Right atrium auricular region (tissue), 2 donors: Measurements from ENCODE around the gene IL2RA. TPM values are rescaled to one million over a fixed set of nuclear protein-coding genes. Genes with fewer than 3 reads are reported as not detected.

ENCODE experiments used
- DNase-seq: peaks from one replicate; pipeline ENCODE4 v3.0.0-alpha.2; 2019; ENCODE audit warnings: low spot score
- H3K27ac ChIP-seq, 2 donors: fragments of 200-600 bp; sonication (generic); 1 replicate in 1 of 2; 2 replicates in 1 of 2; pipeline ENCODE4 v1.5.1; 2016 to 2019
- H3K27me3 ChIP-seq, 2 donors: fragments of 200-600 bp; sonication (generic); one replicate each; pipeline versions ENCODE4 v1.5.1 to v1.6.0; 2017 to 2019
- H3K36me3 ChIP-seq: fragments of 200-600 bp; sonication (generic); one replicate; pipeline ENCODE4 v1.5.1; 2016
- H3K4me1 ChIP-seq, 2 donors: fragments of 200-600 bp; sonication (generic); one replicate each; pipeline versions ENCODE4 v1.5.1 to v1.6.0; 2017 to 2019
- H3K4me3 ChIP-seq, 2 donors: fragments of 200-600 bp; sonication (generic); 1 replicate in 1 of 2; 2 replicates in 1 of 2; pipeline ENCODE4 v1.5.1; 2017 to 2019; ENCODE audit warnings: mild to moderate bottlenecking in 1 of 2, moderate library complexity in 1 of 2
- H3K9me3 ChIP-seq, 2 donors: fragments of 200-600 bp; sonication (generic); one replicate each; pipeline ENCODE4 v1.5.1; 2019
- total RNA-seq, 2 donors: library from RNA; depleted of rRNA; stranded (reverse); fragments of >200 nt; gene quantifications; one replicate each; pipeline ENCODE4 v1.1.0, GENCODE V29; 2016
- TF ChIP-seq, protein P1 (sequence below), 2 donors: fragments of 200-600 bp; sonication (generic); IDR thresholded peaks; one replicate each; pipeline ENCODE4 v1.5.1; 2019; ENCODE audit warnings: antibody characterized with exemption in 2 of 2

The IL2RA gene
- total RNA-seq, 2 donors from 2014 or later = 0.16 to 0.30 TPM

DNA sequence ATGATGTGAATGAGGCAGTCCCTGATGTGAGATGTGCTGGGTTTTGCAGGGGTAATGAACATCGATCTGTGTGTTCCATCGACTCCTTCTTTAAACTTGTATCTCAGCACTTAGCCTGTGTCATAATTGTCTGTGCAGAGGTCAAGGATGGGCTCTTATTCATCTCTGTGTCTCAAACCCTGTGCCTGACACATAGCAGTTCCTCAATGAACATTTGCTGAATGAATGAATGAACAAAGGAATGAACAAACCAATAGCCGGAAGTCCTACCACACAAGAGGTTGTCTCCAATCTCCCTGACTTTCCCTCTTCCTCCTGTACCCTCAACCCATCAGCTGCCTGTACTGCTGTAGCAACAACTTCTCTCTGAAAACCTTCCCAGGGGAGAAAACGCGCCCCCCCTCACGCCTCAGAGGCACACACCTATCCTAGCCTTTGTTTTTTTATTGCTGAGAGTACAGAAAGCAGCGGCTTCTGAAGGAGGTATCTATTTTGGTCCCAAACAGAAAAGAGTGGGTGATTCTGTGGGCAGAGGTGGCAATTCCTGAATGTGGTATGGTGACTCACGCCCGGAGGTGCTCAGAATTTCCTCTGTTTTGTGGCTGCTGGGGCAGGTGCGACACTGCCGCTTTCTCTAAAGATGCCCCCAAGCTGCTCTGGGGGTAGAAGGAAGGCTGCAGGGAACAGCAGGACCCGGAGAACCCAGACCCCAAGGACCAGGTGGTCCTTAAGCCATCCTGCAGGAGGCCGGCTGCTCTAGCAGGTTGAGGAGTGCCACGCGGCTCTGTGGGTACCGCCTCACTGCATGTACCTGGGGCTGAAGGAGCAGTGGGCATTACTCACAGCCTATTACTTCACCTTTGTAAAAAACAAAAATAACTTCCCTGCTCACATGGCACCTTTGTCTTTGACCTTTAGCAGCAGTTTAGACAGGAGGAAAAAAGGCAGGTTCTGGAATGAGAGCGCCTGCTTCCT lies 9.6 kb downstream of the IL2RA start:
- DNase-seq = no peak
- peak overlapping the region in 1 of 2 donors; percentile 31 for H3K27ac ChIP-seq
- H3K36me3 ChIP-seq = no peaks in the 10 kb centered on the region
- no peak overlapping the region for H3K4me3 ChIP-seq
- H3K27me3 ChIP-seq = no peaks in the 10 kb centered on the region
- H3K4me1 ChIP-seq = peaks cover 0 to 34% of the 10 kb centered on the region in 2 donors
- no peaks in the 10 kb centered on the region for H3K9me3 ChIP-seq
- TF ChIP-seq, protein P1, sequence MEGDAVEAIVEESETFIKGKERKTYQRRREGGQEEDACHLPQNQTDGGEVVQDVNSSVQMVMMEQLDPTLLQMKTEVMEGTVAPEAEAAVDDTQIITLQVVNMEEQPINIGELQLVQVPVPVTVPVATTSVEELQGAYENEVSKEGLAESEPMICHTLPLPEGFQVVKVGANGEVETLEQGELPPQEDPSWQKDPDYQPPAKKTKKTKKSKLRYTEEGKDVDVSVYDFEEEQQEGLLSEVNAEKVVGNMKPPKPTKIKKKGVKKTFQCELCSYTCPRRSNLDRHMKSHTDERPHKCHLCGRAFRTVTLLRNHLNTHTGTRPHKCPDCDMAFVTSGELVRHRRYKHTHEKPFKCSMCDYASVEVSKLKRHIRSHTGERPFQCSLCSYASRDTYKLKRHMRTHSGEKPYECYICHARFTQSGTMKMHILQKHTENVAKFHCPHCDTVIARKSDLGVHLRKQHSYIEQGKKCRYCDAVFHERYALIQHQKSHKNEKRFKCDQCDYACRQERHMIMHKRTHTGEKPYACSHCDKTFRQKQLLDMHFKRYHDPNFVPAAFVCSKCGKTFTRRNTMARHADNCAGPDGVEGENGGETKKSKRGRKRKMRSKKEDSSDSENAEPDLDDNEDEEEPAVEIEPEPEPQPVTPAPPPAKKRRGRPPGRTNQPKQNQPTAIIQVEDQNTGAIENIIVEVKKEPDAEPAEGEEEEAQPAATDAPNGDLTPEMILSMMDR (IDR thresholded peaks at IDR 0.05) = no peak

DNA sequence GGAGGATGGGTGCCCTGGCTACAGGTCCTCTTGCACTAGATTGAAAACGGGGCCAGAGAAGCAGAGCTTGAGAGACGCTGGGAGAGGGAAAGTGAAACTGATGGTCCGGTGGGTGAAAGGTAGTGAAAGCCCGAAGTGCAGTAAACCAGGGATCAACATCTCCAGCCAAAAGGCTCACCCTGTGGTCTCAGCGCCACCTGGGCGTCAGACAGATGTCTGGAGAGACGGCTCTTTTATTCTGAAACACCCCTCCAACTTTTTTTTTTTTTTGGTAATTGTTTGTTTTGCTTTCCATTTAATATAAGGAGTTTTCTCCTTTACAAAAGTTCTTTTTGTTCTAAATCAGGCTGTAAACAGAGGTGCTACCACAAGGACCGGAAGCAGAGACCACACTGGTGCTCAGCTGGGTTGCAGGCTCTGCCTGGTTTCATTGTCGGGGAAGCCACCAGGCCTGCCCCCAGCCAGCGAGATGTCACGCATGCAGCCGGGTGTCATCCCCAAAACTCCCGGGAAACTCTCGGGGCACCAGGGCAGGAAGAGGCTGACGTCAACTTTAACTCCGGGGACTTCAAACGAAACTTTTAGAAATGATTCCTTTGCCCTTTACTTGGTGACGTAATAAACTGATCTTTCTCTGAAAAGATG lies 11.2 kb downstream of the IL2RA start:
- peak; percentile 71 for DNase-seq
- Histone ChIP-seq H3K27ac (peak overlapping the region; percentile 52 to 57), H3K4me3 (peak overlapping the region; percentile 5 to 40), H3K36me3 (no peaks in the 10 kb centered on the region), H3K27me3 (no peaks in the 10 kb centered on the region), H3K4me1 (peaks cover 0 to 34% of the 10 kb centered on the region in 2 donors), H3K9me3 (no peaks in the 10 kb centered on the region)
- TF ChIP-seq, protein P1 (IDR thresholded peaks at IDR 0.05) = peak in 1 of 2 donors; percentile 63

DNA sequence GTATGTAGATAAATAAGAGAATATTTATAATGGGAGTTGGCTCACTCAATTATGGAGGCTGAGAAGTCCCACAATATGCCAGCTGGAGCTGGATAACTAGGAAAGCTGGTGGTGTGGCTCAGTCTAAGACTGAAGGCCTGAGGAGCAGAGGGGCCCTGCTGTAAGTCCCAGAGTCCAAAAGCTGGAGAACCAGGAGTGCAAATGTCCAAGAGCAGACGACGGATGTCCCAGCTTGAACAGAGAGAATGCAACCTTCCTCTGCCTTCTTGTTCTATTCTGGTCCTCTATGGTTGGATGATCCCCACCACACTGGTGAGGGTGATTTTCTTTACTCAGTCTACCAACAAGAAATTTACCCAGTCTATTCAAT lies 13.2 kb downstream of the IL2RA start:
- TF ChIP-seq, protein P1 (IDR thresholded peaks at IDR 0.05) = no peak
- Histone ChIP-seq H3K9me3 (no peaks in the 10 kb centered on the region), H3K27me3 (no peaks in the 10 kb centered on the region)

DNA sequence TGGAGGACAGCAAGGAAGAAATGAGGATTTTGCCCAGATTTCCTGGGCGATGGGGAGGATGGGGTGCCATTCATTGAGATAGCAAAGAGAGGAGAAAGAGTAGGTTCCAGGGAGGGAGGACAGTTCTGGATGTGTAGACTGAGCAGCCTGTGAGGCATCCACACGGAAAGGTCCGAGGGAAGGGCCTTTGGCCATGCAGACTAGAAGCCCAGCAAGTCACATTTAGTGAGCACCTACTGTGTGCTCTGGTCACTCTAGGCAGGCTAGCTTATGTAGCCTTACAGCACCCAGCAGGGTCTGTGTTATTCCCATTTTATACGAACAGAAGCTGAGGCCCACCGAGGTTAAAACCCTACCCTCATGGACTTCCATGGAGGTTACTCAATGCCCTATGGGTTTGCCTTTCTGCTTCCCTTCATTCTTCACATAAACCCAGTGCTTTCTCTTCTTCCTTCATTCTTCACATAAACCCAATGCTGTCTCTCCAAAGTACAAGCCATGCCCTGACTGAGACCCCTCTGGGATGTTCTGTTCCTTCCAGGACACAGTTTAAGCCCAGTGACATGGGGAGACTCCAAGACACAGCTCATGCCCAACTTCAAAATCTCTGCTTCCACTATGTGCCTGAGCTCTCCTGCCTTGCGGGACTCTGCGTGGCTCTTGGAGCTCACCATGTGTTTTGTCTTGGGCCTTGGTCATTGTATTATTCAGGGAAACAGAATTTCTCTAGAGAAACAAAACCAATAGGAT lies 13.7 kb downstream of the IL2RA start:
- DNase-seq = no peak
- Histone ChIP-seq H3K9me3 (no peaks in the 10 kb centered on the region), H3K36me3 (no peaks in the 10 kb centered on the region), H3K4me3 (no peak overlapping the region), H3K27ac (no peak overlapping the region), H3K4me1 (peaks cover 0 to 25% of the 10 kb centered on the region in 2 donors), H3K27me3 (no peaks in the 10 kb centered on the region)
- TF ChIP-seq, protein P1 (IDR thresholded peaks at IDR 0.05) = no peak

More for the DNA sequence above, 13.2 kb downstream of the IL2RA start:
- DNase-seq = no peak
- no peaks in the 10 kb centered on the region for H3K36me3 ChIP-seq
- no peak overlapping the region for H3K27ac ChIP-seq
- peaks cover 0 to 31% of the 10 kb centered on the region in 2 donors for H3K4me1 ChIP-seq
- H3K4me3 ChIP-seq = no peak overlapping the region

DNA sequence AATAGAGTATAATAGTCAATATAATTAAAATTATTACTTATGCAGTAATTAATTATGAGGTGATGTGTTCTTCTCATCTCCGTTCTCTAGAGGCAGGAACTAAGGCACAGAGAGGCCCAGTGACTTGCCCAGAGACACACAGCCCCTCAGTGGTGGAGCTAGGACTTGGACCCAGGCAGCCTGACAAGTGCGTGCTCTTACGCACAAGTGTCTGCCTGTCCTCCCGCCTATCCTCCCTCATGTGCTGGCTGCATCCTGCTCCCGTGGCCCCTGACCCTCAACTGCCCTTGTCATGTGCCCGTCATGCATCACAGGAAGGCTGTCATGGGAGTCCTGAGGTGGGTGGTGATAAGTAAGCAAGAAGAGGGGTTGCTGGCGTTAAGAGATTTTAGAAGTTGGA lies 14.3 kb downstream of the IL2RA start:
- no peaks in the 10 kb centered on the region for H3K9me3 ChIP-seq
- no peak overlapping the region for H3K4me3 ChIP-seq
- no peaks in the 10 kb centered on the region for H3K27me3 ChIP-seq
- no peaks in the 10 kb centered on the region for H3K36me3 ChIP-seq
- no peak overlapping the region for H3K27ac ChIP-seq
- TF ChIP-seq, protein P1 (IDR thresholded peaks at IDR 0.05) = no peak
- H3K4me1 ChIP-seq = peaks cover 0 to 19% of the 10 kb centered on the region in 2 donors
- no peak for DNase-seq
